ENCODE results near the gene COL15A1. TPM values are rescaled to one million over a fixed set of nuclear protein-coding genes. Genes with fewer than 3 reads are reported as not detected.
"Not testable (repeated sequence)": the region's sequence is repeated elsewhere in the genome, so short reads cannot be mapped to it uniquely, and the experiment has no call there.

Gene COL15A1
- polyA plus RNA-seq, 1 experiment: 112 TPM

GRCh38 chr9:99092643-99093491, 149.2 kb downstream of the COL15A1 start:
- TF ChIP-seq CTCF (IDR thresholded peaks at IDR 0.05; ENCODE audit: insufficient read depth, low read depth, low read length): no peak
- Histone ChIP-seq H3K36me3 (ENCODE audit: control insufficient read depth, insufficient read depth, low read length) (no peaks in the 10 kb centered on the region), H3K27me3 (ENCODE audit: control insufficient read depth, insufficient read depth, low read length) (no peaks in the 10 kb centered on the region), H3K4me3 (ENCODE audit: low read depth, low read length) (no peak overlapping the region)
- ChIA-PET CTCF (interaction anchor here (0.6 kb wide), 3 partner anchors 16 to 236 kb away, joined by 3 read pairs; no protein-coding TSS in a partner anchor), POLR2A (no interaction called here)
- no peak for DNase-seq (ENCODE audit: low read depth)

DNA sequence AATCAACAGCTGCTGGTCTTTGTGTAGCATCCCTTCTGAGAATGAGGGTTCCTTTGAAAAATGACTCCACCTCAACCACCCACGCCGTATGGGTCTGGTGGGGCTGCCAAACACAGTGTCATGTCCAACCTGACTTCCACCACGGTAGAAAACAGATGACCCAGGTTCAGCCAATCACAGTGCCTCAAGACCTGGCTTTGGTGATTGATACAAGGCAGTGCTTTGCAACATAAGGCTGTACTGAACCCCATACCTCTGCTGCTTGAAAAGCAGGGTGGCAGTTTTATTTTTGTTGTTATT, 149.7 kb downstream of the COL15A1 start:
- CTCF ChIA-PET: interaction anchor here (0.6 kb wide), 1 partner anchor 15 kb away, joined by 3 read pairs; no protein-coding TSS in a partner anchor
- POLR2A ChIA-PET: no interaction called here
- Histone ChIP-seq H3K4me3 (ENCODE audit: low read depth, low read length) (no peak overlapping the region), H3K27me3 (ENCODE audit: control insufficient read depth, insufficient read depth, low read length) (no peaks in the 10 kb centered on the region), H3K36me3 (ENCODE audit: control insufficient read depth, insufficient read depth, low read length) (no peaks in the 10 kb centered on the region)
- TF ChIP-seq CTCF (IDR thresholded peaks at IDR 0.05; ENCODE audit: insufficient read depth, low read depth, low read length): no peak
- DNase-seq (ENCODE audit: low read depth): no peak

DNA sequence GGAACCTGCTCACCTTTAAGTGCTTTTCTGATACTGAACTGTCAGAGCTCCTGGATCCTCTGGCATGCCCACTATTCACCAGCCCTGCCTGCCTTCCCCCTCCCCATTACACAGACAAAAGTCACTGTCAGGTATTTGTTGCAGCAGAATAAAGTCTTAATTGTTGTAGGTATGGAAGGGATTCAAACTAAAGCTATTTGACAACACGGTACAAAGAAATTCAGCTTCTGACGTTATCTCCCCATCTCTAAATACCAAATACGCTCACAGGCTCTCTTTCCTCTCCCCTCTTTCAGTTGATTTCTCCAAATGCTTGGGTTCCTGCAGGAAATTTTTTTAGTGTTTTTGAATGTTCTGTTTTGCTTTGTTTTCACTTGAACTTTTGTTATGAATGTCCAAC, 151.9 kb downstream of the COL15A1 start:
- CTCF ChIA-PET: no interaction called here

GRCh38 chr9:99096409-99096808, 152.7 kb downstream of the COL15A1 start:
- no peaks in the 10 kb centered on the region for H3K36me3 ChIP-seq (ENCODE audit: control insufficient read depth, insufficient read depth, low read length)
- CTCF ChIA-PET: no interaction called here
- DNase-seq (ENCODE audit: low read depth): no peak
- no peak overlapping the region for H3K4me3 ChIP-seq (ENCODE audit: low read depth, low read length)
- POLR2A ChIA-PET: no interaction called here
- no peak for TF ChIP-seq CTCF (IDR thresholded peaks at IDR 0.05; ENCODE audit: insufficient read depth, low read depth, low read length)
- H3K27me3 ChIP-seq (ENCODE audit: control insufficient read depth, insufficient read depth, low read length): no peaks in the 10 kb centered on the region

More for the DNA sequence above, 151.9 kb downstream of the COL15A1 start:
- no peak for DNase-seq (ENCODE audit: low read depth)
- no peaks in the 10 kb centered on the region for H3K36me3 ChIP-seq (ENCODE audit: control insufficient read depth, insufficient read depth, low read length)
- no peak overlapping the region for H3K4me3 ChIP-seq (ENCODE audit: low read depth, low read length)
- POLR2A ChIA-PET: no interaction called here
- no peaks in the 10 kb centered on the region for H3K27me3 ChIP-seq (ENCODE audit: control insufficient read depth, insufficient read depth, low read length)
- no peak for TF ChIP-seq CTCF (IDR thresholded peaks at IDR 0.05; ENCODE audit: insufficient read depth, low read depth, low read length)

DNA sequence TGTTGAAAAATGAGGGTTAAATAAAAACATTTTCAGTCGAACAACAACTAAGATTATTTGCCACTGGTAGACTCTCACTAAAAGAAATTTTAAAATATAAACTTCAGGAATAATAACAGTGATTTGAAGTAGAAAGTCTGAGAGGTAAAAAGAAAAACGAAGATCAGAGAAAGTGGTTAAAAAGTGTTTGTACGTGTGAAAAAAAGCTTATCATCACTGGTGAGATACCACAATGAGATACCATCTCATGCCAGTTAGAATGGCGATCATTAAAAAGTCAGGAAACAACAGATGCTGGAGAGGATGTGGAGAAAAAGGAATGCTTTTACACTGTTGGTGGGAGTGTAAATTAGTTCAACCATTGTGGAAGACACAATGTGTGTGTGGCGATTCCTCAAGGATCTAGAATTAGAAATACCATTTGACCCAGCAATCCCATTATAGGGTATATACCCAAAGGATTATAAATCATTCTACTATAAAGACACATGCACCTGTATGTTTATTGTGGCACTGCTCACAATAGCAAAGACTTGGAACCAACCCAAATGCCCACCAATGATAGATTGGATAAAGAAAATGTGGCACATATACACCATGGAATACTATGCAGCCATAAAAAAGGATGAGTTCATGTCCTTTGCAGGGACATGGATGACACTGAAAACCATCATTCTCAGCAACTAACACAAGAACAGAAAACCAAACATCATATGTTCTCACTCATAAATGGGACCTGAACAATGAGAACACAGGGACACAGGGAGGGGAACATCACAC, 156.3 kb downstream of the COL15A1 start:
- H3K27me3 ChIP-seq (ENCODE audit: control insufficient read depth, insufficient read depth, low read length); POLR2A ChIA-PET; H3K4me3 ChIP-seq (ENCODE audit: low read depth, low read length); DNase-seq (ENCODE audit: low read depth); H3K36me3 ChIP-seq (ENCODE audit: control insufficient read depth, insufficient read depth, low read length); CTCF ChIA-PET: not testable (repeated sequence)
